ENCODE data around the gene FBXL4.
A peak's percentile ranks its signal among the peaks of the same experiment; 100 is the strongest.

Gene FBXL4

DNA sequence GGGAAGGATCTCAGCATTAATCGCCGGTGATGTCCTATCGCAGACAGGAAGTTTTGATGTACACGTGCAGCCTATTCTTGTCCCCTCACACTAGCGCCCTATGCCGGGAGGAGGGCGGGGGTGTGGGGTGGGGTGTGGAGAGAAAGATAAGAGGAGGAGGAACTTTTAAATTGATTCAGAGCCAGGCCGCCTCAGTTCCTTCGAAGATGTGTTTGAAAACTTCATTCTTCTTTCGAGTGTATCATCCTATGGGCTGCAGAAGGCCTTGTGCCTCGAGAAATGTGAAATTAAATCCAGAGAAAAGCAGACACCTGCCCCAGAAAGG is 115.8 kb downstream of the FBXL4 start:
- DNase-seq (ENCODE audit: extremely low spot score) = no peak
- ChIA-PET CTCF (interaction anchor here (4.9 kb wide), 1 partner anchor 13 kb away, joined by 31 read pairs; no protein-coding TSS in a partner anchor), POLR2A (no interaction called here)

DNA sequence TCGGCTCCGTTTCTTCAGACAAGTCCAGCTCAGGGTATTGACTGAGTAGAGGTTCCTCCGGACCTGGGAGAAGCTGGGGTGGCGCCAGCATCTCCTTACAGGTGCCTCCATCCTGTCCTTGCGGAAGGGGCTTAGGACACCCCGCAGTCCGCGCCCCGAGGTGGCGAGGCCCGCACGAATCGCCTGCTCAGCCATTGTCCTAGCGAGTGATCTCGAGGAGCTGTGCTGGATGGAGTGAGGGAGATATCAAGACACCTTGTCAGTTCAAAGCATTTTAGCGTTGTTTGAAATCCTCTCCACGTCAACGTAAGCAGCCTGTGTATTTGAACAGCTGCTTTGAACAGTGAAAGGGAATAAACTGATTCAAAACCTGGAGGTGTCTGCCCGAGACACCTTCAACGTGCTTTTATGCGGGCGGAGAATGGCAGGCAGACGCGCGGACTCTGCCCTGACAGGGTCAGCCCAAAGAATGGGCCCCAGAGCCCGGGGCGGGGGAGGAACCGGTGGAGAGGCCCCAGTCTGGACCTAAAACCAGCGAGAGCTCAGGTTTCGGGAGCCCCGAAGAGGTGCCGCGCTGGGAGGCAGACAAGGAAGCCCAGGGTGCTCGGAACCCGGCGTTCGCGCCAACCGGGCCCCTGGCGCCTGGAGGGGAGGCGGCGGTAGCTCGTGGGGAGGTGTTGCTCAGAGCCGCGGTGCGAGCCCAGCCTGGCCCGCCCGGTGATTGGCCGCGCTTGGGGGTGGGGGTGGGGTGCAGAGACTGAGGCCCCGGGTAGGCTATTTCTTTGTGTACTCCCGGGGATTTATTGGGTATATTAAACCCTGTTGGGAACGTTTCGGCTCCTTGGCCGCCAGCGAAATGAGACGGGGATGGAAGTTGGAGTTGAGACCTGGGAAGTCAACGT is 116.4 kb downstream of the FBXL4 start:
- TF ChIP-seq, protein P1, sequence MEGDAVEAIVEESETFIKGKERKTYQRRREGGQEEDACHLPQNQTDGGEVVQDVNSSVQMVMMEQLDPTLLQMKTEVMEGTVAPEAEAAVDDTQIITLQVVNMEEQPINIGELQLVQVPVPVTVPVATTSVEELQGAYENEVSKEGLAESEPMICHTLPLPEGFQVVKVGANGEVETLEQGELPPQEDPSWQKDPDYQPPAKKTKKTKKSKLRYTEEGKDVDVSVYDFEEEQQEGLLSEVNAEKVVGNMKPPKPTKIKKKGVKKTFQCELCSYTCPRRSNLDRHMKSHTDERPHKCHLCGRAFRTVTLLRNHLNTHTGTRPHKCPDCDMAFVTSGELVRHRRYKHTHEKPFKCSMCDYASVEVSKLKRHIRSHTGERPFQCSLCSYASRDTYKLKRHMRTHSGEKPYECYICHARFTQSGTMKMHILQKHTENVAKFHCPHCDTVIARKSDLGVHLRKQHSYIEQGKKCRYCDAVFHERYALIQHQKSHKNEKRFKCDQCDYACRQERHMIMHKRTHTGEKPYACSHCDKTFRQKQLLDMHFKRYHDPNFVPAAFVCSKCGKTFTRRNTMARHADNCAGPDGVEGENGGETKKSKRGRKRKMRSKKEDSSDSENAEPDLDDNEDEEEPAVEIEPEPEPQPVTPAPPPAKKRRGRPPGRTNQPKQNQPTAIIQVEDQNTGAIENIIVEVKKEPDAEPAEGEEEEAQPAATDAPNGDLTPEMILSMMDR (IDR thresholded peaks at IDR 0.05; ENCODE audit: control extremely low read depth, extremely low read depth, low read depth, missing control alignments) = no peak
- DNase-seq (ENCODE audit: extremely low spot score) = peak; percentile 20
- CTCF ChIA-PET = interaction anchor here (1.3 to 4.9 kb wide), 2 partner anchors 9 to 14 kb away, joined by 3 to 31 read pairs; no protein-coding TSS in a partner anchor
- POLR2A ChIA-PET = no interaction called here

More for the DNA sequence above, 115.8 kb downstream of the FBXL4 start:
- TF ChIP-seq, protein P1 (IDR thresholded peaks at IDR 0.05; ENCODE audit: control extremely low read depth, extremely low read depth, low read depth, missing control alignments) = no peak

DNA sequence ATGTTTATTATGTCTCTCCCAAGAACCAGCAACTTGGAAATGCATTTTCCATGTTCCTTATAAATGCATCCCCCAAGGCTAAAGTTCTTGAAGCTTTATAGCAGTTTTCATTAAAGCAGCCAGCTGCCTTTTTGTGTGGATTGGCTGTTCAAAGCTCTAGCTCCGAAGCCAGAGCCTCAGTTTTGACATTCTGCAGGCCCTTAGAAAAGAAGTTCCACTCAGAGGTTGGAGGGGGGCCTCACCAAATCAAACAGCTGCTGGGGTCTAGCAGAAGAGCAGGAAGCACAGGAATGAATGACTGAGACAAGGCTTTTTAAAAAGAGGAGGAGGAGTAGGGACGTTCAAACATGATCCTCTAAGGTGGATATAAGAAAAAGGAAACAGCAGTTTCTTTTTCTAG is 117.6 kb downstream of the FBXL4 start:
- ChIA-PET CTCF (interaction anchor here (1.2 to 4.9 kb wide), 4 partner anchors 10 to 53 kb away, joined by 3 to 31 read pairs (median 3); no protein-coding TSS in a partner anchor), POLR2A (no interaction called here)
- DNase-seq (ENCODE audit: extremely low spot score) = no peak
- TF ChIP-seq, protein P1 (IDR thresholded peaks at IDR 0.05; ENCODE audit: control extremely low read depth, extremely low read depth, low read depth, missing control alignments) = no peak

DNA sequence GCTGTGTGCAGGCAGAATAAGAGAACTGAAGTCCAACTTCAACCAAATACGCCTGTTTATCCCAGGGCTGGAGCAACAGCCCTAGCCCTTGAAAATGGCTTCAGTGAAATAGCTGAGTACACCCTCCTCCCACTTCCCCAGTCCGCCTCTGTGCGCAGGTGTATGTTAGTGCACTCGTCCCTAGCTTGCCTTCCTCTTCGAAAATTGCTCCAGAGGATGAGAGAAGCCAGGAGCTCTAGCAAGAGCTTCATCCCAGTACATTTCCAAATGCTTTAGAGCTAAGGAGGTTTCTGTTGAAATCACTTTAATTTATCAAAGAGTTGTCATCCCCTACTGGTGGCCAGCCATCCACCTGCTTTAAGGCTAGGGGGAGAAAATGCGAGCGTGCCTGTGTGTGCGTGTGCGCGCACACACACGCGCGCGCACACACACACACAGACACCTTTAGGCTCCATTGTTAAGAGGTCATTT is 118.8 kb downstream of the FBXL4 start:
- ChIA-PET POLR2A (no interaction called here), CTCF (interaction anchor here (1.2 to 4.9 kb wide), 3 partner anchors 16 to 52 kb away, joined by 3 to 31 read pairs (median 3); no protein-coding TSS in a partner anchor)
- TF ChIP-seq, protein P1 (IDR thresholded peaks at IDR 0.05; ENCODE audit: control extremely low read depth, extremely low read depth, low read depth, missing control alignments) = no peak
- peak; percentile 19 for DNase-seq (ENCODE audit: extremely low spot score)

DNA sequence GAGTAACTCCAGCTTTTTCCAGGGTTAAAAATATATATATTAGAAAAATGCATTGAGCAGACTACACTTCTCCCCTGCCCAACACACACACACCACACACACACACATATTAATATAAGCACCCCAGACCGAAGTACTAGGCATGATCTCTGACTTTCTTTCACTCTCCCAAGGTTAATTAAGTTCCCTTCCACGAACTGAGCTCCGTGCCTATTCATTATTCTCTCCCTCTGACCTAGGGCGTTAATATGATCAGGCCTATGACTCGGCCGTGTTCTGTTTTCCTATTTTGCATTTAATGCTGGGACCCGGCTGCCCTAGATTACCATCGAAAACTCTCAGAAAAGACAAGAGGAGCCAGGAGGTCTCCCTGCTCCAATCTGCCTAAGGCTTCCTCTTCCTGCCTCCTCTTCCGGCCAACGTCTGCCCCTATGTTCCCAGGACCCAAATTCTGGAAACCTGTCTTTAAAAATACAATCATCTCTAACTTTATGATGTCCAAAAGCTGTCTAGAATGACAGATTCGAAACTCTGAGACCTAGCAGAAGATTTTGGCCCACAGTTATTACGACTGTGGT is 119.4 kb downstream of the FBXL4 start:
- TF ChIP-seq, protein P1 (IDR thresholded peaks at IDR 0.05; ENCODE audit: control extremely low read depth, extremely low read depth, low read depth, missing control alignments) = no peak
- no peak for DNase-seq (ENCODE audit: extremely low spot score)
- POLR2A ChIA-PET = no interaction called here
- CTCF ChIA-PET = interaction anchor here (4.9 kb wide), 1 partner anchor 17 kb away, joined by 31 read pairs; no protein-coding TSS in a partner anchor

DNA sequence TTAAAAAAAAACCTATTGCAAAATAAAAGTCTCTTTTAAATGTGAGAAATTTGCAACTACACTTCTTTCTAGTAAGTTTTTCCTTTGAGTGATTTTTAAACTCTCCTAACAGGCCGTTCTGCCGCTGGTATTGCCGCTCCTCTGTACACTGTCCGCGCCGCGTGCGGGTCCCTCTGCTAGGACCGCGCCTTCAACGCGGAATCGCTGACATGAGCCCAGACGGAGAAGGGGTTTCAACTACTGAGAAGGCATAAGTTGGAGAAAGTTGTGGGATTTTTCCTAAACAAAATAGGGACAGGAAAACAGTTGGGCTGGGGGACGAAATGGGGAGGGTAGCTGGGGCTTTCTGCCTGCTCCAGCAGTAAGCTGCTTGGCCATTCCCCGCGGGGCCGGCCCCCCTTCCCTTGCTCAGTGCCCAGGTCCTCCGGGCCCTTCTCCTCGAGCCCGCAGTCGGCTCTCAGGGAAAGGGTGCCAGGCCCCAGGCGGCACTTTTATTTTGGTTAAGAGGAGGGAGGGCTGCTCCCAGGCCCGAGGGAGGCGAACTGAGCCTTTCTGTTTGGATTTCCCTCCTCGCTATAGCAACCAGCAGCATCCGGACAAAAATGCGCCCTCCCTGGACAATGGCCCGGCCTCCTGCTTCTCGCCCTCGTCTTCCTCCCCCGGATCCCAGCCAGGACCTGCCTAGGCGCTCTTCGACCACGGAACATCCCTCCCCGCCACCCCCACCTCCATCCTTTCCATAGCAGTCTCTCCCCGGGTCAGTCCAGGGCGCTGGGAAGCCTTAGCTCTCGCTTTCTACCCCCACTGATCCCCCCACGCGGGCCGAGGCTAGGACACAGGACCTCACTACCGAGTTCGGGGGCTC is 120.2 kb downstream of the FBXL4 start:
- TF ChIP-seq, protein P1 (IDR thresholded peaks at IDR 0.05; ENCODE audit: control extremely low read depth, extremely low read depth, low read depth, missing control alignments) = no peak
- peak; percentile 18 for DNase-seq (ENCODE audit: extremely low spot score)
- ChIA-PET CTCF (interaction anchor here (4.9 kb wide), 1 partner anchor 18 kb away, joined by 31 read pairs; no protein-coding TSS in a partner anchor), POLR2A (no interaction called here)
